ENCODE data around the gene SLC7A6. TPM values are rescaled to one million over a fixed set of nuclear protein-coding genes. Genes with fewer than 3 reads are reported as not detected.
A peak's percentile ranks its signal among the peaks of the same experiment; 100 is the strongest.

The SLC7A6 gene
- total RNA-seq, 1 experiment from 2014 or later, result 26.6 TPM

DNA sequence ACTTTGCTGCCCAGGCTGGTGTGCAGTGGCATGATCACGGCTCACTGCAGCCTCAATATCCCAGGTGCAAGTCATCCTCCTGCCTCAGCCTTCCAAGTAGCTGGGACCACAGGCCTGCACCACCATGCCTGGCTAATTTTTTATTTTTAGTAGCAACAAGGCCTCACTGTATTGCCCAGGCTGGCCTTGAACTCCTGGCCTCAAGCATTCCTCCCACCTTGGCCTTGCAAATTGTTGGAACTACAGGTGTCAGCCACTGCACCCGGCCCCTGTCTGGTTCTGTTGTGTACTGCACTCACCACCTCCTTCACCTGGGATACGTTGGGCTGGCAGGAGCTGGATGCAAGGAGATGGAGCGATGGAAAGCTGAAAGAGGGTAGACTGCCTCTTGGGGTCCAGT is 10.6 kb upstream of the SLC7A6 start:
- no peak for DNase-seq (ENCODE audit: low read depth)

DNA sequence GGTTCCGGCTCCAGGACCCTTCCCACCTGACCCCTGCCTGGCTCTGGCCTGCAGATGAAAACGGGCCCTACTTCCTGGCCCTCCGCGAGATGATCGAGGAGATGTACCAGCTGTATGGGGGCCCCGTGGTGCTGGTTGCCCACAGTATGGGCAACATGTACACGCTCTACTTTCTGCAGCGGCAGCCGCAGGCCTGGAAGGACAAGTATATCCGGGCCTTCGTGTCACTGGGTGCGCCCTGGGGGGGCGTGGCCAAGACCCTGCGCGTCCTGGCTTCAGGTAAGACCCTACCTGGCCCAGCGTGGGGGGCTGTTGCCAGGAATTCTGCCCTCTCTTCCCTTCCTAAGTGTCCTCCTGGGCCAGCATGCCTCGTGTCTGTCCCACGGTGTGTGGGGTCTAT is 8.6 kb upstream of the SLC7A6 start:
- DNase-seq (ENCODE audit: low read depth), result no peak

DNA sequence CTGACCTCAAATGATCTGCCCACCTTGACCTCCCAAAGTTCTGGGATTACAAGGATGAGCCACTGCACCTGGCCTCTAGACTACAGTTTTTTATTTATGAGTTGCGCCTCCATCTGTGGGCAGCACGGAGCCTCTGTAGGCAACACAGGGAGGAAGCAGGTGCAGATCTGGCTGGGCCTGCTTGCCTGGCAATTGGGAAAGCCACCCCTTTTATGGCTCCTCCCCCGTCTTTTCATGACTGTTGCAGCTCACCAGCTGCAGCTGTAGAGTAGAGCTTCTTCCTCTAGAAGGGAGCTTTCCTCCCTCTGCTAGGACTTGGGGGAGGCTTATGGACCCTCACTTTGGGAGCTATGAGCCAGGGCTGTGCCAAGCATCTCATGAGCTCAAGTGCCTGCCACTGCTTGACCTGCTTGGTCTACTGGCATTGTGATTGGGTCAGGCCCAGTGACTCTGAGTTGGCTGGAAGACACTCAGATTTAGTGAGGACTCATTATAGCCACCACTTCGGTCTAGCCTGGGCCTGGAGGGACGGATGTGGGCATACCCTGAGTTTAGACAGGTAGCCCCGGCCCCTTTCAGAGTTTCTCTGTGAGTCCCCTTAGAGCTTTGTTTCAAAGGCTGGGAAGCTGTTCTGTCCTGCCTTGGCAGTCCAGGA is 6.9 kb upstream of the SLC7A6 start:
- DNase-seq (ENCODE audit: low read depth), result peak; percentile 18

DNA sequence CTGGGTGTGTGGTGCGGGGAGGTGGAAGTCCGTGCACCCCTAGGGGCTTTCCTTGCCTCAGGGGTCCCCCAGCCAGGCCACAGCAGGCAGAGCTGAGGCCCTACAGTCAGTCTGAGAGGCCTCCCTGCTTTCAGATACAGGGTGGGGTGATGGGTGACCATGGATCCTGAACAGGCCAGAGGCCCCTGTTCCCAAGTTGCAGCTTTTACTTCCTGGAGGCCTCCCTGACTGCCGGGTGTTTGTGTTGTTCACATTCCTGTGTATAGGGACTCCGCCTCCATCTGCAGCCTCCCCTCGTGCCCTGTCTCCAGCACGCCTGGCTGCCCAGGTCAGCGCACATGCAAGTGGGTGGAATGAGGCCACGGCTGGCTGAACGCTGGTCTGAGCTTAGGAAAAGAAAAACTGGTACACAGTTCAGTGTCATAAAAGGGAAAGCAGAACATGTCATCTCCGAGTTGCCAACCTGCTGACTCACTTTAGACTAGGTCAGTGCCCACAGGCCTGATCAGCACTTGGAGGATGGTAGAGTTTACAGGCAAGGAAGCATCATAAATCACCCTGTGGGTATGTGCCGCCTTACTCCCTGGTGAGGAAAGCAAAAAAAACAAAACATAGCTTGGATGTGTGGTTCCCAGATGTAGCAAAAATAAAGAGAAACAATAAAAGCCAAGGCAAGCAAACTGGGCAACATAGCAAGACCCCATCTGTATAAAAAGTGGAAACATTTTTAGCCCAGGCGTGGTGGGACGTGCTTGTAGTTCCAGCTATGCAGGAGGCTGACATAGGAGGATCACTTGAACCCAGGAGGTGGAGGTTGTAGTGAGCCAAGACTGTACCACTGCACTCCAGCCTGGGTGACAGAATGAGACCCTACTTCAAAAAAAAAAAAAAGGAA is 6.2 kb upstream of the SLC7A6 start:
- DNase-seq (ENCODE audit: low read depth), result peak; percentile 85

DNA sequence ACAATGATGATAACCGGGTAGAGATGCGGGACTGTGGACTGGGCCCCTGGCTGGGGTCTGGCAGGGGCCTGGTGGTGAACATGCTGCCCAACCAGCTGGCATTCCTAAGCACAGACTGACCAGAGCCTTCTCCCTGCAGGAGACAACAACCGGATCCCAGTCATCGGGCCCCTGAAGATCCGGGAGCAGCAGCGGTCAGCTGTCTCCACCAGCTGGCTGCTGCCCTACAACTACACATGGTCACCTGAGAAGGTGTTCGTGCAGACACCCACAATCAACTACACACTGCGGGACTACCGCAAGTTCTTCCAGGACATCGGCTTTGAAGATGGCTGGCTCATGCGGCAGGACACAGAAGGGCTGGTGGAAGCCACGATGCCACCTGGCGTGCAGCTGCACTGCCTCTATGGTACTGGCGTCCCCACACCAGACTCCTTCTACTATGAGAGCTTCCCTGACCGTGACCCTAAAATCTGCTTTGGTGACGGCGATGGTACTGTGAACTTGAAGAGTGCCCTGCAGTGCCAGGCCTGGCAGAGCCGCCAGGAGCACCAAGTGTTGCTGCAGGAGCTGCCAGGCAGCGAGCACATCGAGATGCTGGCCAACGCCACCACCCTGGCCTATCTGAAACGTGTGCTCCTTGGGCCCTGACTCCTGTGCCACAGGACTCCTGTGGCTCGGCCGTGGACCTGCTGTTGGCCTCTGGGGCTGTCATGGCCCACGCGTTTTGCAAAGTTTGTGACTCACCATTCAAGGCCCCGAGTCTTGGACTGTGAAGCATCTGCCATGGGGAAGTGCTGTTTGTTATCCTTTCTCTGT is 5.1 kb upstream of the SLC7A6 start:
- no peak for DNase-seq (ENCODE audit: low read depth)

DNA sequence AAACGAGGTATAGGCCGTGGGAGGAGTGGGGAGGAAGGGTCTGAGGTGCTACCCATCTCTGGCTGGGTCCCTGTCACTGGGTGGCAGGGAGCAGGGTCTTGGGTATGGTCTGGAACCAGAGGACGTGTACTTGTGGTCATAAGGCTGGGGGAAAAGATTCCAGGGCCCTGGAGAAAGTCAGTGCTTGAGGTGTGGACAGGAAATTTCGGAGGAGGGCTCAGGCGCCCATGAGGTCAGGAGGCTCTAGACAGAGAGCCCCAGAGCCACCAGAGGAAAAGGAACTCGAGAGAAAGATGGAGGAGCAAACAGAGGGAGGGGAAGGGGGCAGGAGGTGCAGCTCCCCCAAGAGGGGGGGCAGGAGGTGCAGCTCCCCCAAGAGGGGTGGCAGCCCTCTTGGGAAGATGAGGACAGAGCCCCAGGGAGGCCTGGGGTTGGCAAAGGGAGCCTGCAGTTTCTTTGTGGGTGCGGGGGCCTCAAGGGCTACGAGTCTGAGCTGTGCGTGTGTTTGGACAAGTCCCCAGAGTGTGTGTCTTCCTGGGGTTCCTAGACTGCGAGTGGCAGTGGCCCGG is 683 bp upstream of the SLC7A6 start:
- no peak for DNase-seq (ENCODE audit: low read depth)

DNA sequence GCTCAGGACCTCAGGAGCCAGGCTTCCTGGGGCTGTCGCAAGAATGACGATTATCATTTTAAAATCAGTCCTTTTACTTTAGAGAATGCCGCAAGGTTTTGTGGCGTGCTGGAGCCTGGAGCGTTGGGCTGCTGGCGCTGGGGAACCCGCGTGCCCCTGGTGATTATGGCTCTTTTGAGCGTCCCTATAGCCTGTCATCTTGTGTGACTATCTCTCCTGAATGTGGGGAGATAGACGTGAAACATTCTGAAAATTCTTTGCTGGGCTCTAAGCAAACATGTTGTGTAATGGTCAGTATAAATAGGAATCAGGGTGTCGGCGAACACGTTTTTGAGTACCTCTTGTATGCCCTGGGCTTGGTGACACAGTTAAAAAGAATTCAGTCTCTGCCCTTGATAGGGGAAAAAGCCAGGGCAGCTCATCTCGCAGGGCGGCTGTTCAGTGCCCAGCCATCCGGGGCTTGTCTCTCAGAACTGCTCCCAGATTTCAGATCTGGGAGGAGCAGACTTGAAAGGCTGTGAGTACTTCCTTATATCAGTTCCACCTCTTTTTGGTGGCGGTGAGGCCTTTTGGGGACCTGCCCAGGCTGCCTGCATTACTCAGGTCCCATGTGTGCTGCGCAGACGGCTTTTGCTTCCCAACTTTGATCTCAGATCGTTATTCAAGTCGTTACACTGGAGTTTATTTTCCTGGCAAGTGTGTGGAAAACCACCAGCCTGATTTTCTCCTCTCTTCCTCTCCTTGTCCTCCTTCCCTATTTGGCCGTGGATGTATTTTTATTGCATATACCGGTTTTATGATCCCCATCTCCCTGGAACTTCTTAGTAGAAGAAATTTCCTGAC is 973 bp downstream of the SLC7A6 start:
- DNase-seq (ENCODE audit: low read depth), result peak; percentile 79

DNA sequence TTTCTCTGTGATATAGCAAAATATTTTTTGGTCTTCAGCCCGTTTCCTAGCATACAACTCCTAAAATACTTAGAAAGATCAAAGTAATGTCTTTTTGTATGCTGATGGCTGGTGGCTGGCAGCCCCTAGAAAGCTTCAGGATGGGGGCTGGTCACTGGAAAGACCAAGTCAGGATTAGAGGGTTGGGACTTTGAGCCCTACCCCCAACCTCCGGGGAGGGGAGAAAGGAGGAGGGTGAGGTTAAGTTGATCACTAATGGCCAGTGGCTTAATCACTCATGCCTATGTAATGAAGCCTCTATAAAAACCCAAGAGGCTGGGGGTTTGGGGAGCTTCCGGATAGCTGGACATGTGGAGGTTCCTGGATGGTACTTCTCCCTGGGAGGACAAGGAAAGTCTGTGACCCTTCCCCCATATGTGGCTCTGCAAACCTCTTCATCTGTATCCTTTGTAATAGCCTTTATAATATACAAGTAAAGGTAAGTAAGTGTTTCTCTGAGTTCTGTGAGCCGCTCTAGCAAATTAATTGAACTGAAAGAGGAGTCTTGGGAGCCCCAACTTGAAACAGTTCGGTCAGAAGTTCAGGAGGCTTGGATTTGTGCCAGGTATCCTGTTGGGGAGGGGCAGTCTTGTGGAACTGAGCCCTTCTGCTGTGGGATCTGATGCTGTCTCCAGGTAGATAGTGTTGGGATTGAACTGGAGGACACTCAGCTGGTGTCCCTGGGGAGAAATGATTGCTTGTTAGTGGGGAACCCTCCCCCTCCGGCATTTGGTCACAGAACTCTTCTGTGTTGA is 3.5 kb downstream of the SLC7A6 start:
- DNase-seq (ENCODE audit: low read depth), result no peak

DNA sequence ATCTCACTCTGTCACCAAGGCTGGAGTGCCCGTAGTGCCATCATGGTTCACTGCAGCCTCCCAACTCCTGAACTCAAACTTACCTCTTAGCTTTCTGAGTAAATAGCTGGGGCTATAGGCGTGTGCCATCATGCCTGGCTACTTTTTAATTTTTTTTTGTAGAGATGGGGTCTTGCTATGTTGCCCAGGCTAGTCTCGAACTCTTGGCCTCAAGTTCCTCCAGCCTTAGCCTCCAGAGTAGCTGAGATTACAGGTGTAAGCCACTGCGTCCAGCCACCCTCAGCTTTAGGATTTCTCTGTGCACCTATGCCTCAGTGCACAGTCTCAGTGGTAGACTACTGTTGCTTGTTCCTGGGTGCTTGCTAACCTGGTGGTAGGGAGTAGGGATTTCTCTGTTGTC is 5.5 kb downstream of the SLC7A6 start:
- no peak for DNase-seq (ENCODE audit: low read depth)

DNA sequence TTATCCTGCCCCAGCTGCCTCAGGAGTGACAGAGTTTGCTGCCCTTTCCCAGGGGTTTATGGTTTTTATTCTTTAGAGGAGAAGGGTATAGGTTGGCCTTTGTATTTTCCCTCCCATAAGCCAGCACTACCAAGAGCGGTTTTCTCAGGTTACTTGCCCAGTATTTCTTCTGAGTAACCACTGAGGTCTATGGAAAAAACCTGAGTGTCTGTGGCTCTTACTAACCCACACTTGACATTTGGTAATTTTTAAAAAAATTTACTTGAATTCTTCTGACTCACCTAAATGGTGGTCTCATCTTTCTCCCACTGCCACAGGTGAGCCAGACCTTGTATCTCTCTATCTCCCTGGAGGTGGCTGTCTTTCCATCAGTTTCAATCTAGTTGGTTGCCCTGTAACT is 6.0 kb downstream of the SLC7A6 start:
- no peak for DNase-seq (ENCODE audit: low read depth)

DNA sequence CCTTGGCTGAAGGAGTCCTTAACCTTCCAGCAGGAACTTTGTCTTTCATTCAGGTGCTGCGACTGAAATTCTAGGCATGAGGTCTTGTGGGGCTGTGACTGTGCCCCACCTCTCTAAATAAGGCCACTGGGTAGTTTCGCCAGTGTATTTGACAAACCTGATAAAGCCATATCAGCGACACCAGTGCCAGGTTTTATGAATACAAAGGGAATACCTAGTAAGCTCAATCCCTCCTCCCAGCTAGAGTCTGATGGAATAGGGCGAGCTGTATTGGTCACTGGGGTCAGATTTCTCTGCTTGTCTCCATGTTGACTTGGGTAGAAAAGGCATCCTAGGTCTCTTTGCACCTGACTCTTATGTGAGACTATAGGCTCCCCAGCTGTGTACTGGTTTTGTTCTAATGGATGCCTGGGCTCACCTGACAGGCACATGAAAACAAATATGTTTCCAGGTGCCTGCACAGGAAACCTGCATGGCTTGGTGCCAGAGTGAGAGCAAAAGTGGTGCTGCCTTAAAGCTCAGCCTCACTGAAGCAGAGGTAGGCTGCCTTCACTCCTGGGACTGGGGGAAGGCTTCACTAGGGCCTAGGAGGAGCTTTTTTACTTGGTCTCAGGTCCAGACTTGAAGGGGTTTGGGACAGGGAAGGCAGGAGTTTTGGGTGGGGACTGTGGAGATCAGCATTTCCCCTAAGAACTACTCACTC is 8.3 kb downstream of the SLC7A6 start:
- DNase-seq (ENCODE audit: low read depth), result no peak

DNA sequence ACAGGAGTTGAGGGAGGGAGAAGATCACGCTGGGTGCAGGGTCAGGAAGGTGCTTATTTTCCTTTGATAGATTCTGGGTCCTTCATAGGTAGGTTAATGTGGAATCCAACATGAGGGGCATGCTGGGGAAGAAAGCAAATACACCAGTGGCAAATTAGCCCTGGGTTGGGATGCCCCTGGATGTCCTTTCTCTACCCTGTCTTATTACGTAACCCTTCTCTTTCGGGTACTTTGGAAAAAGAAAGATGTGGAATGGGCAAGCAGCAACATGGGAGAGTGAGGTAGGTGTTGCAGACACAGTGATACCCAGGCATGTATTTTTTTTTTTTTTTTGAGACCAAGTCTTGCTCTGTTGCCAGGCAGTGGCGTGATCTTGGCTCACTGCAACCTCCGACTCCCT is 9.1 kb downstream of the SLC7A6 start:
- no peak for DNase-seq (ENCODE audit: low read depth)

DNA sequence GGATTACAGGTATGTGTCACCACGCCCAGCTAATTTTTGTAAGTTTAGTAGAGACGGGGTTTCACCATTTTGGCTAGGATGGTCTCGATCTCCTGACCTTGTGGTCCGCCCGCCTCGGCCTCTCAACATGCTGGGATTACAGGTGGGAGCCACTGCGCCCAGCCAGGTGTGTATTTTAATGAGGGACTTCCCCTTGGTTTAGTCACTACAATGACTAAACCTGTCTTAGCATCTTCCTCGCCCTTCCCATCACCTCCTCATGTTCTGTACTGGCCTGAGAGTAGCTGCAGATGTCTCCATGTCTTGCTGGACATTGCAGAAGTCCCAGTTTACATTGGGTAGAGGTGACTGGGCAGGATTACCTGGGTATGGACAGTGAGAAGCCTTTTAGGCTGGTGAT is 9.6 kb downstream of the SLC7A6 start:
- no peak for DNase-seq (ENCODE audit: low read depth)

DNA sequence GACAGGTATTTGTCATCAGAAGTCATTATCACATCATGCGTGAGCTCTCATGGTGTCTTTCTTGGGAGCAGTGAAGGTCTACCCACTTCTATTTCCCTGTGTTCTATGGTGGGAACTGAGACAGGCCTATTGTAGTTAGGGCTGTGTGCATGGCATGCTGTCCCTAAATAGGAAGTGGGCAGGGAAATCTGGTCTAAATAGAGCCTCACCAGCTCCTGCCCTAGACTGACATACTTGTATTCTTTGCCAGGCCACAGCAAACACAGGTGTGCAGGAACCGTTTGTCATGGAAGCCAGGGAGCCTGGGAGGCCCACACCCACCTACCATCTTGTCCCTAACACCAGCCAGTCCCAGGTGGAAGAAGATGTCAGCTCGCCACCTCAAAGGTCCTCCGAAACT is 10.1 kb downstream of the SLC7A6 start:
- no peak for DNase-seq (ENCODE audit: low read depth)

DNA sequence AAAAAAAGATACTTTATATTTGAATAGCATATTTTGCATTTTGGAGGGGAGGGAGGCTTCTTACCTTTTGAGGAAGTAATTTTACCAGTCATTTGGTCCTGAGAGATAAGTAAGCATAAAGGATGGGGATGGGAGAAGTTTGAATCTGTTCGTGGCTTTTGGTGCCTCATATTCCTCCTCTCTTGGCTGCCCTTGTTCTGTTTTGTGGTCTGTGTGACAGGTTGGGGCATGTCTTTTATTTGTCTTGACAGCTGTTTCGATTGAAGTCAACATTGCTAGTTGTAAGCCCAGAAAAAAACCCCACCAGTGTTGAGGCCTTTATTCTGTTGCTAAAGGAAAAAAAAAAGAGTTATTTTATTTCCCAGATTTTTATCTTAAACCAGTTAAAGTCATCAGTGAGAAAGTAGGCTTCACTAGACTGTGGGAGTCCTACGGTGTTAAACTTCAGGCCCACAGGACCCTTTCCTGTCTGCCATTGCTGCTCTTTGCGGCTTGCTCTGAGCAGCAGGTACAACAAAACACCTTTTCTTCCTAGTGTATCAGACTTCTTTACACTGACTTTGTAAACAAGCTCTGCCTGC is 11.4 kb downstream of the SLC7A6 start:
- no peak for DNase-seq (ENCODE audit: low read depth)

DNA sequence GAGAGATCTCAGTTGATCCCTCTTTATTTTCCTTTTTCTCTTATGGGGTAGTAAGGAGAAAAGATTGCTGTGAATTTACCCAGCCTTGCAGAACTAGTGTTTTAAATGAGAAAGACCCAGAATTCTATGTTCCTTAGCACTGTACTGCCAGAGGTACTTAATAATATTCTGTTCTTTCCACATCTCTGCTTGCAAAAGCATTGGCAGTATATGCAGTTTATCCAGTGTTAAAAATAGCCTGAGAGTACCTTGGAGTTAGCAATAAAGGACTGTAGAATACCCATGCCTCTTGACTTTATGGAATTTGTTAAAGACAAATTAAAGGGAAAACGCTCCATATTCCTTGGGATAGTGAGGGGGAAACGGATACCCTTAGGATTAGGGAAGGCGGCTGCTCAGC is 11.9 kb downstream of the SLC7A6 start:
- no peak for DNase-seq (ENCODE audit: low read depth)

DNA sequence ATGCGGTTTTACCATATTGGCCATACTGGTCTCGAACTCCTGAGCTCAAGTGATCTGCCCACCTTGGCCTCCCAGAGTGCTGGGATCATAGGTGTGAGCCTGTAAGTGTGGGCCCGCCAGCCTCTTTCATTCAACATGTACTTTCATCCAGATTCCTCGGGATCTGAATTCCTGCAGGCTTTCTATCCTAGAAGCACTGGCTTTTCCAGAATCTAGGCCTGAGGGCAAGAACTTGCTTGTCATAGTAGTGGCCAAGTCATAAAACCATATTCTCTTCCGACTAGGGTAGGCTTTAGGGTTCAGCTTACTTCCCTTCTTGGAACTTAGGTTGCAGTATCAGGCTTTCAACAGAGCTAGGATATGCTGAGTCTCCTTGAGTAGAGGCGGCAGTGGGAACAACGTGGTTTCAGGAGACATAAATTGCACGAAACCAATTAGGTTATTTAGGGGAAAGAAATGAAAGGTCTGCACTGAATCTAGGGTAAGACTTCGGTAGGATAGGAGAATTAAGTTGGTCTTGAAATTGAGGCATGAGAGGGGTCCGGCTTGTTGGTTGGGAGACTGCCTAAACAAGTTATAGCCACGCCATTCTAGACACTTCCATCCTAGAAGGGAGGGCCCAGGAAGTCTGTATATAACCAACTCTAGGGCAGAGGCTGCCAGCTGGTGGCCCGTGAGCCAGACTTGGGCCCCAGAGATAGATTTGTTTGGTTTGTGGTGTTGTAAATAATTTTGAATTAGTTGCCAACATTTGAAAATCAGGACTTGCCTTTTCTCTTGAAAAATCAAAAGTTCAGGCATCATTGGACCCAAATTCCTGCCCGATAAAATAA is 15.6 kb downstream of the SLC7A6 start:
- no peak for DNase-seq (ENCODE audit: low read depth)
